ENCODE data around the gene LRMDA.

DNA sequence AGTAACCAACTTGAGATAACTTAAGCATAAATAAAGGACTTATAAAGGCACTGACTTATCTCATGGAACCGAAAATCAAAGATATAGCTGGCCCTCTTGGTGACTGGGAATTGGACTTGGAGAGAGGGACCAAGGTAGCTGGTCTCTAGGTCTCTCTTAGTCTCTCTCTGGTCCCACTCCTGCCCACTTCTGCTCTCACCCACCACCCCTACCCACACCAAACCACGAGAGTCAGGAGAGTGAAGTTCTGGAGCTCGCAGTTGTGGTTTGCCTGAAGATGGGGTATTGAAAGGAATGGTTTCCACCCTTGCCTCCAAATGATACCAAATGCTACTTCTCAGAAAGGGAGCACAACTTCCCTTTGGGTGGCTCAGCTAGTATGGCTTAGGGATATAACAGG, 216.3 kb downstream of the LRMDA start:
- TF ChIP-seq, protein P1, sequence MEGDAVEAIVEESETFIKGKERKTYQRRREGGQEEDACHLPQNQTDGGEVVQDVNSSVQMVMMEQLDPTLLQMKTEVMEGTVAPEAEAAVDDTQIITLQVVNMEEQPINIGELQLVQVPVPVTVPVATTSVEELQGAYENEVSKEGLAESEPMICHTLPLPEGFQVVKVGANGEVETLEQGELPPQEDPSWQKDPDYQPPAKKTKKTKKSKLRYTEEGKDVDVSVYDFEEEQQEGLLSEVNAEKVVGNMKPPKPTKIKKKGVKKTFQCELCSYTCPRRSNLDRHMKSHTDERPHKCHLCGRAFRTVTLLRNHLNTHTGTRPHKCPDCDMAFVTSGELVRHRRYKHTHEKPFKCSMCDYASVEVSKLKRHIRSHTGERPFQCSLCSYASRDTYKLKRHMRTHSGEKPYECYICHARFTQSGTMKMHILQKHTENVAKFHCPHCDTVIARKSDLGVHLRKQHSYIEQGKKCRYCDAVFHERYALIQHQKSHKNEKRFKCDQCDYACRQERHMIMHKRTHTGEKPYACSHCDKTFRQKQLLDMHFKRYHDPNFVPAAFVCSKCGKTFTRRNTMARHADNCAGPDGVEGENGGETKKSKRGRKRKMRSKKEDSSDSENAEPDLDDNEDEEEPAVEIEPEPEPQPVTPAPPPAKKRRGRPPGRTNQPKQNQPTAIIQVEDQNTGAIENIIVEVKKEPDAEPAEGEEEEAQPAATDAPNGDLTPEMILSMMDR (IDR thresholded peaks at IDR 0.05): no peak
- no peak for TF ChIP-seq PHF8 (IDR thresholded peaks at IDR 0.05; ENCODE audit: borderline replicate concordance, low read depth)

All from A549 (cell line).